Esophagus muscularis mucosa (tissue), 4 donors: Measurements from ENCODE around the gene ZC3H12A.

Source experiments
- EP300 ChIP-seq: sonication (generic); formaldehyde crosslinking; IDR thresholded peaks from one replicate; pipeline ENCODE4 v1.6.1; 2017; ENCODE audit warnings: antibody characterized with exemption
- POLR2A ChIP-seq: fragments of 450-650 bp; IDR thresholded peaks from one replicate; pipeline ENCODE4 v1.6.1; 2017; ENCODE audit warnings: antibody characterized with exemption, moderate library complexity, mild to moderate bottlenecking, low read depth
- POLR2AphosphoS5 ChIP-seq, 2 donors: sonication (generic); formaldehyde crosslinking; IDR thresholded peaks; one replicate each; pipeline ENCODE4 v1.6.1; 2017; ENCODE audit warnings: antibody characterized with exemption in 2 of 2
- TF ChIP-seq, protein P1 (sequence below), 3 experiments: fragments of 200-600 bp in 2 of 3; fragments of 450-650 bp in 1 of 3; sonication (generic) in 2 of 3; IDR thresholded peaks; one replicate each; pipeline ENCODE4 v1.5.1; 2017 to 2019; ENCODE audit warnings: antibody characterized with exemption in 3 of 3, mild to moderate bottlenecking in 2 of 3, moderate library complexity in 1 of 3

GRCh38 chr1:37455516-37455915 is 18.9 kb upstream of the ZC3H12A start:
- TF ChIP-seq, protein P1, sequence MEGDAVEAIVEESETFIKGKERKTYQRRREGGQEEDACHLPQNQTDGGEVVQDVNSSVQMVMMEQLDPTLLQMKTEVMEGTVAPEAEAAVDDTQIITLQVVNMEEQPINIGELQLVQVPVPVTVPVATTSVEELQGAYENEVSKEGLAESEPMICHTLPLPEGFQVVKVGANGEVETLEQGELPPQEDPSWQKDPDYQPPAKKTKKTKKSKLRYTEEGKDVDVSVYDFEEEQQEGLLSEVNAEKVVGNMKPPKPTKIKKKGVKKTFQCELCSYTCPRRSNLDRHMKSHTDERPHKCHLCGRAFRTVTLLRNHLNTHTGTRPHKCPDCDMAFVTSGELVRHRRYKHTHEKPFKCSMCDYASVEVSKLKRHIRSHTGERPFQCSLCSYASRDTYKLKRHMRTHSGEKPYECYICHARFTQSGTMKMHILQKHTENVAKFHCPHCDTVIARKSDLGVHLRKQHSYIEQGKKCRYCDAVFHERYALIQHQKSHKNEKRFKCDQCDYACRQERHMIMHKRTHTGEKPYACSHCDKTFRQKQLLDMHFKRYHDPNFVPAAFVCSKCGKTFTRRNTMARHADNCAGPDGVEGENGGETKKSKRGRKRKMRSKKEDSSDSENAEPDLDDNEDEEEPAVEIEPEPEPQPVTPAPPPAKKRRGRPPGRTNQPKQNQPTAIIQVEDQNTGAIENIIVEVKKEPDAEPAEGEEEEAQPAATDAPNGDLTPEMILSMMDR (IDR thresholded peaks at IDR 0.05): no peak
- TF ChIP-seq POLR2A: no peak
- no peak for TF ChIP-seq EP300
- no peak for TF ChIP-seq POLR2AphosphoS5 (IDR thresholded peaks at IDR 0.05)
